Measurements from ENCODE around the gene DIP2B.

Gene DIP2B

DNA sequence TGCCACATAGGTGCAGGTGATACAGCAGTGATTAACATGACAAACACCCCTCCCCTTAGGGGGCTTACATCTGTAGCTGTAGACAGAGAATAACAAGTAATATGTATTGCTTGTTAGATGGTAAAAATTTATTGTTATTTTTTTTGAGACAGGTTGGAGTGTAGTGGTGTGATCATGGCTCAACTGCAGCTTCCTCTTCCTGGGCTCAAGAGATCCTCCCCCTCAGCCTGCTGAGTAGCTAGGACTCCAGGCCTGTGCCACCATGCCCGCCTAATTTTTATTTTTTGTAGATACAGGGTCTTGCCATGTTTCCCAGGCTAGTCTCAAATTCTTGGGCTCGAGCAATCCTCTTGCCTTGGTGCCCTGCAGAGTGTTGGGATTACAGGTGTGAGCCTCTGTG, 19.8 kb downstream of the DIP2B start:
- no peak overlapping the region for H3K4me3 ChIP-seq (ENCODE audit: low read depth, low read length)
- no peak for TF ChIP-seq CTCF (IDR thresholded peaks at IDR 0.05)
- H3K79me2 ChIP-seq, result peaks cover 29% of the 10 kb centered on the region
- H3K9me3 ChIP-seq (ENCODE audit: control insufficient read depth, low read length), result no peaks in the 10 kb centered on the region
- no peak overlapping the region for H2AFZ ChIP-seq
- H3K36me3 ChIP-seq (ENCODE audit: control insufficient read depth, insufficient read depth, low read length), result no peaks in the 10 kb centered on the region
- no peak overlapping the region for H3K27ac ChIP-seq
- H3K4me2 ChIP-seq (ENCODE audit: low read length), result no peak overlapping the region
- H3K27me3 ChIP-seq (ENCODE audit: control insufficient read depth, insufficient read depth, low read length), result no peaks in the 10 kb centered on the region
- no peak overlapping the region for H3K9ac ChIP-seq
- no peaks in the 10 kb centered on the region for H3K4me1 ChIP-seq

DNA sequence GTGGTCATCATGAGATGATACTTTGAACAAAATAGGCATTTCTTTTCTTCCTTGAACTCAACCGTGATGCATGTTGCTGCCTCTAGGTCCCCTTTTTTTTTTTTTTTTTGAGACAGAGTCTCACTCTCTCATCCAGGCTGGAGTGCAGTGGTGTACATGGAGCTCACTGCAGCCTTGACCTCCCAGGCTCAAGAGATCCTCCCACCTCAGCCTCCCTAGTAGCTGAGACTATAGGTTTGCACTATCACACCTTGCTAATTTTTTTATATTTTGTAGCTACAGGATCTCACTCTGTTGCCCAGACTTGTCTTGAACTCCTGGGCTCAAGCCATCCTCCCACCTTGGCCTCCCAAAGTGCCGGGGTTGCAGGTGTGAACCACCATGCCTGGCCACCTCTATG, 20.6 kb downstream of the DIP2B start:
- Histone ChIP-seq H3K27me3 (ENCODE audit: control insufficient read depth, insufficient read depth, low read length) (no peaks in the 10 kb centered on the region), H3K4me3 (ENCODE audit: low read depth, low read length) (no peak overlapping the region), H3K27ac (no peak overlapping the region), H2AFZ (no peak overlapping the region), H3K9ac (no peak overlapping the region), H3K4me1 (no peaks in the 10 kb centered on the region), H3K36me3 (ENCODE audit: control insufficient read depth, insufficient read depth, low read length) (no peaks in the 10 kb centered on the region), H3K4me2 (ENCODE audit: low read length) (no peak overlapping the region), H3K9me3 (ENCODE audit: control insufficient read depth, low read length) (no peaks in the 10 kb centered on the region), H3K79me2 (peaks cover 29% of the 10 kb centered on the region)
- no peak for TF ChIP-seq CTCF (IDR thresholded peaks at IDR 0.05)

GRCh38 chr12:50527359-50527726, 22.6 kb downstream of the DIP2B start:
- no peak overlapping the region for H3K27ac ChIP-seq
- TF ChIP-seq CTCF (IDR thresholded peaks at IDR 0.05), result no peak
- H3K79me2 ChIP-seq, result peaks cover 34% of the 10 kb centered on the region
- H2AFZ ChIP-seq, result no peak overlapping the region
- no peaks in the 10 kb centered on the region for H3K9me3 ChIP-seq (ENCODE audit: control insufficient read depth, low read length)
- H3K4me1 ChIP-seq, result no peaks in the 10 kb centered on the region
- no peak overlapping the region for H3K4me2 ChIP-seq (ENCODE audit: low read length)
- no peaks in the 10 kb centered on the region for H3K27me3 ChIP-seq (ENCODE audit: control insufficient read depth, insufficient read depth, low read length)
- no peak overlapping the region for H3K9ac ChIP-seq
- no peaks in the 10 kb centered on the region for H3K36me3 ChIP-seq (ENCODE audit: control insufficient read depth, insufficient read depth, low read length)
- no peak overlapping the region for H3K4me3 ChIP-seq (ENCODE audit: low read depth, low read length)

DNA sequence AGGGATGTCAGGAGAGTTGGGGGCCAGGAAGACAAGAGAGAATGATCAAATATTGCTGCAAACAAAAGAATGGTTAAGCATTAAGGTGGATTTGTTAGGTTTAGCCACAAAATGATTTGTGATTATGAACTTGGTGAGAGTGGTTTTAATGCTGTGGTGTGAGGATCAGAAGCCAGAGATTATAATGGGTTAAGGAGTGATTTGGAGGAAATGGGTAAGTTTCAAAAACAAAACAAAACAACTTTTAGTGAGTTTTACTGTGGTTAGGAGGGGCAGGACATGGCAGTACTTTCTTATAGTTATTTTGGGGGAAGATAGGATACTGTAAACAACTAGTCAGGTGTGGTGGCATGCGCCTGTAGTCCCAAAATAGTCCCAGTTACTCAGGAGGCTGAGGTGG, 24.0 kb downstream of the DIP2B start:
- peaks cover 34% of the 10 kb centered on the region for H3K79me2 ChIP-seq
- no peak overlapping the region for H3K4me3 ChIP-seq (ENCODE audit: low read depth, low read length)
- H3K4me1 ChIP-seq, result no peaks in the 10 kb centered on the region
- TF ChIP-seq CTCF (IDR thresholded peaks at IDR 0.05), result no peak
- H3K36me3 ChIP-seq (ENCODE audit: control insufficient read depth, insufficient read depth, low read length), result no peaks in the 10 kb centered on the region
- no peak overlapping the region for H3K9ac ChIP-seq
- H2AFZ ChIP-seq, result no peak overlapping the region
- H3K27me3 ChIP-seq (ENCODE audit: control insufficient read depth, insufficient read depth, low read length), result no peaks in the 10 kb centered on the region
- no peak overlapping the region for H3K27ac ChIP-seq
- H3K4me2 ChIP-seq (ENCODE audit: low read length), result no peak overlapping the region
- no peaks in the 10 kb centered on the region for H3K9me3 ChIP-seq (ENCODE audit: control insufficient read depth, low read length)

DNA sequence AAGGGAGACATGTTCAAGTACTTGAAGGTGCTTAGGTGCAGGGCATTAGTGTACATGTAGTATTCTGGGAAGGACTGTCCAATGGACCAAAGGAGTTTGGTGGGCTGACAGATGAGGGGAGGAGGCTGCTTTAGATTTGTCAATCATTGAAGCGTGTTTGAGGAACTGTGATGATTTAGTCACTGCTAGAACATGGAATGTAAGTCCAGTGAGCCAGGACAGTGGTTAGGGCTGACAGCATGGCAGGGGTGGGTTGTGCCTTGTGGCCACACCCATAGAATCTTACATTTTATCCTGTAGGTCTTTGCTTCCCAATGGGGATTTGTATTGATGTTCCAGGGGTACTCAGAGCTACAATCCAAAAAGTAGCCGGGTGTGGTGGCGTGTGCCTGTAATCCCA, 24.6 kb downstream of the DIP2B start:
- no peaks in the 10 kb centered on the region for H3K36me3 ChIP-seq (ENCODE audit: control insufficient read depth, insufficient read depth, low read length)
- H3K4me3 ChIP-seq (ENCODE audit: low read depth, low read length), result no peak overlapping the region
- H3K27ac ChIP-seq, result no peak overlapping the region
- H3K4me1 ChIP-seq, result no peaks in the 10 kb centered on the region
- H3K27me3 ChIP-seq (ENCODE audit: control insufficient read depth, insufficient read depth, low read length), result no peaks in the 10 kb centered on the region
- no peak overlapping the region for H2AFZ ChIP-seq
- no peak for TF ChIP-seq CTCF (IDR thresholded peaks at IDR 0.05)
- no peaks in the 10 kb centered on the region for H3K9me3 ChIP-seq (ENCODE audit: control insufficient read depth, low read length)
- H3K79me2 ChIP-seq, result peaks cover 34% of the 10 kb centered on the region
- H3K4me2 ChIP-seq (ENCODE audit: low read length), result no peak overlapping the region
- no peak overlapping the region for H3K9ac ChIP-seq

All from parathyroid adenoma (tissue), 2 donors.